GM12891 (cell line): ENCODE measurements around the gene SEMA5A.

Experiments used
- POLR2A ChIP-seq: IDR thresholded peaks from 2 replicates; pipeline ENCODE4 v1.6.1; 2011; ENCODE audit warnings: low read depth, low read length, control low read depth
- POLR2AphosphoS5 ChIP-seq: IDR thresholded peaks from 2 replicates; pipeline ENCODE4 v1.6.1; 2011; ENCODE audit warnings: low read depth, low read length, control low read depth
- POU2F2 ChIP-seq: IDR thresholded peaks from 2 replicates; pipeline ENCODE4 v1.6.1; 2011; ENCODE audit warnings: low read depth, mild to moderate bottlenecking, control low read depth, low read length, moderate library complexity
- SPI1 ChIP-seq: IDR thresholded peaks from 2 replicates; pipeline ENCODE4 v1.6.1; 2011; ENCODE audit warnings: low read depth, low read length, control low read depth
- TAF1 ChIP-seq: IDR thresholded peaks from 2 replicates; pipeline ENCODE4 v1.6.1; 2011; ENCODE audit warnings: low read depth, low read length, control low read depth

DNA sequence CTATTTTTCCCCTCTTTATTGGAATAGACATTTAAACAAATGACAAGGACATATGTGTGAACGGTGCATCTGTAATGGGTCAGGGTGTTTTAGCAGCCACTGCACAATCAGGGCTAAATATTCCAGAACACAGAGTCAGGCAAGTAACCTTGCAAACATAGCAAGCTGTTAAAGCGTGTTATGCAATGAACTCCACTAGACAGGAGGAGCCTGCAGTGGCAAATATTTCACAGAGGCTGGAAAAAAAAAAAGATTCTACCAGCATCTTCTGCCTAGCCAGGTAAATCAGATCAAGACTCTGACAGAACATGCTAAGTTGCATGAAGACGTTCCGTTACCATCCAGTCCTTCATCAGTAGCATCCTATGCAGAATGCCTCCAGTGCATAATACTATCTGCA, 171.8 kb downstream of the SEMA5A start:
- TF ChIP-seq POLR2AphosphoS5 (no peak), POLR2A (no peak), POU2F2 (no peak), TAF1 (no peak), SPI1 (no peak)
